HCT116 (cell line): ENCODE data around the gene LYPD6. TPM values are rescaled to one million over a fixed set of nuclear protein-coding genes. Genes with fewer than 3 reads are reported as not detected.

Experiments
- ATAC-seq: fragments of 200-7000 bp; cut with Tn5 transposase; 2 replicates; pipeline ENCODE4 v1.9.1; 2020; ENCODE audit warnings: mild to moderate bottlenecking, moderate library complexity
- BruUV-seq: library from RNA; stranded (reverse); fragments of 400-500 nt; replicated peaks from 2 replicates; lab custom pipeline; 2021; lab: Mats Ljungman, UMichigan
- CTCF ChIA-PET: fragments of 300-600 bp; sonication (Branson Sonifier 250); formaldehyde crosslinking; loops from one replicate; lab custom pipeline; 2021; ENCODE audit warnings: antibody characterized with exemption; lab: Charles Lee
- POLR2A ChIA-PET: fragments of 300-600, 350-600 bp; sonication (Branson Sonifier 250); formaldehyde crosslinking; loops from one replicate; lab custom pipeline; 2021; ENCODE audit warnings: antibody characterized with exemption; lab: Charles Lee
- RAD21 ChIA-PET, 2 experiments: fragments of 300-600 bp; sonication (Branson Sonifier 250); formaldehyde crosslinking; loops; one replicate each; lab custom pipeline; 2023; ENCODE audit warnings: low total read pairs in 2 of 2; ENCODE audit not compliant: uncharacterized antibody in 2 of 2, unreplicated experiment in 2 of 2, low non-redundant PET in 1 of 2; lab: Charles Lee
- DNase-seq: peaks from one replicate; pipeline ENCODE4 v3.0.0-alpha.2; 2010; ENCODE audit warnings: low read depth, low spot score
- H2AFZ ChIP-seq: fragments of 200-600 bp; shearing (Covaris generic), sonication (generic); 2 replicates; pipeline ENCODE4 v1.6.1; 2017; ENCODE audit warnings: low read depth, mixed run types, mixed read lengths, antibody characterized with exemption, low read length; ENCODE audit not compliant: poor library complexity, severe bottlenecking
- H3K27ac ChIP-seq: 2 replicates; pipeline ENCODE4 v1.5.1; 2012; ENCODE audit warnings: low read depth, low read length
- H3K27me3 ChIP-seq: fragments of 200-600 bp; sonication (generic); 2 replicates; pipeline ENCODE4 v1.6.1; 2016; ENCODE audit warnings: mixed run types, low read length, mixed read lengths; ENCODE audit not compliant: insufficient read depth
- H3K36me3 ChIP-seq, 2 experiments: fragments of 200-500 bp in 1 of 2; fragments of 200-600 bp in 1 of 2; sonication (Bioruptor generic) in 1 of 2; sonication (generic) in 1 of 2; 2 replicates each; pipeline versions ENCODE4 v1.5.1 to v1.6.1; 2014 to 2016; ENCODE audit warnings: low read length in 2 of 2, inconsistent platforms in 1 of 2, mixed read lengths in 1 of 2, mixed run types in 1 of 2; ENCODE audit not compliant: insufficient read depth in 2 of 2, control insufficient read depth in 1 of 2
- H3K4me1 ChIP-seq, 2 experiments: fragments of 200-600 bp in 1 of 2; sonication (generic) in 1 of 2; 2 replicates each; pipeline versions ENCODE4 v1.5.1 to v1.6.1; 2012 to 2017; ENCODE audit warnings: low read length in 2 of 2, inconsistent platforms in 1 of 2, mild to moderate bottlenecking in 1 of 2, mixed read lengths in 1 of 2, mixed run types in 1 of 2, moderate library complexity in 1 of 2; ENCODE audit not compliant: insufficient read depth in 2 of 2, control insufficient read depth in 1 of 2
- H3K4me2 ChIP-seq: fragments of 200-600 bp; sonication (generic); 2 replicates; pipeline ENCODE4 v1.6.1; 2017; ENCODE audit warnings: mixed run types, low read length, mixed read lengths
- H3K4me3 ChIP-seq, 2 experiments: fragments of 200-600 bp in 1 of 2; sonication (generic) in 1 of 2; replicated peaks in 1 of 2; 2 replicates each; pipeline ENCODE4 v1.5.1; 2011 to 2016; ENCODE audit warnings: low read length in 2 of 2, control low read depth in 1 of 2, low read depth in 1 of 2, mild to moderate bottlenecking in 1 of 2, mixed read lengths in 1 of 2, mixed run types in 1 of 2
- H3K79me2 ChIP-seq: fragments of 200-600 bp; sonication (generic); 2 replicates; pipeline ENCODE4 v1.6.1; 2017; ENCODE audit warnings: mild to moderate bottlenecking, mixed run types, low read length, moderate library complexity, mixed read lengths; ENCODE audit not compliant: insufficient read depth
- H3K9ac ChIP-seq: fragments of 200-600 bp; sonication (generic); 2 replicates; pipeline ENCODE4 v1.6.1; 2016; ENCODE audit warnings: low read length, mixed read lengths
- H3K9me2 ChIP-seq: fragments of 200-600 bp; sonication (generic), shearing (Covaris generic); 2 replicates; pipeline ENCODE4 v1.6.1; 2017; ENCODE audit warnings: mixed run types, mild to moderate bottlenecking, moderate library complexity; ENCODE audit not compliant: insufficient read depth
- H3K9me3 ChIP-seq, 2 experiments: fragments of 200-500 bp in 1 of 2; fragments of 200-600 bp in 1 of 2; sonication (Bioruptor generic) in 1 of 2; sonication (generic) in 1 of 2; 2 replicates each; pipeline ENCODE4 v1.6.1; 2014 to 2017; ENCODE audit warnings: low read length in 2 of 2, mixed read lengths in 2 of 2, inconsistent platforms in 1 of 2, low read depth in 1 of 2, mild to moderate bottlenecking in 1 of 2, mixed run types in 1 of 2, moderate library complexity in 1 of 2; ENCODE audit not compliant: control insufficient read depth in 1 of 2, insufficient read depth in 1 of 2
- H4K20me1 ChIP-seq: fragments of 200-600 bp; sonication (generic), shearing (Covaris generic); 2 replicates; pipeline ENCODE4 v1.6.1; 2017; ENCODE audit warnings: mixed run types, mild to moderate bottlenecking, moderate library complexity; ENCODE audit not compliant: insufficient read depth
- CBX3 ChIP-seq: IDR thresholded peaks from 2 replicates; pipeline ENCODE4 v1.6.1; 2012; ENCODE audit warnings: low read depth
- CTCF ChIP-seq, 3 experiments: fragments of 200-600 bp in 1 of 3; sonication (generic) in 1 of 3; IDR thresholded peaks in 2 of 3; conservative IDR thresholded peaks in 1 of 3; 2 replicates each; pipeline ENCODE4 v1.5.1; 2012 to 2017; ENCODE audit warnings: low read depth in 2 of 3, low read length in 2 of 3, antibody characterized with exemption in 1 of 3, borderline replicate concordance in 1 of 3, control low read depth in 1 of 3, mild to moderate bottlenecking in 1 of 3, mixed read lengths in 1 of 3, mixed run types in 1 of 3, moderate library complexity in 1 of 3; ENCODE audit not compliant: insufficient read depth in 1 of 3
- ELF1 ChIP-seq: IDR thresholded peaks from 2 replicates; pipeline ENCODE4 v1.6.1; 2012; ENCODE audit warnings: low read depth, borderline replicate concordance
- FOSL1 ChIP-seq: IDR thresholded peaks from 2 replicates; pipeline ENCODE4 v1.6.1; 2012; ENCODE audit warnings: low read depth
- JUND ChIP-seq: IDR thresholded peaks from 2 replicates; pipeline ENCODE4 v1.6.1; 2012
- MAX ChIP-seq: IDR thresholded peaks from 2 replicates; pipeline ENCODE4 v1.6.1; 2012
- POLR2A ChIP-seq: IDR thresholded peaks from 2 replicates; pipeline ENCODE4 v1.7.0; 2011; ENCODE audit warnings: borderline replicate concordance; ENCODE audit not compliant: insufficient read depth, insufficient read length; ENCODE audit errors: extremely low read depth
- RAD21 ChIP-seq: IDR thresholded peaks from 2 replicates; pipeline ENCODE4 v1.6.1; 2012; ENCODE audit warnings: low read depth, mild to moderate bottlenecking
- REST ChIP-seq: IDR thresholded peaks from 2 replicates; pipeline ENCODE4 v1.6.1; 2012; ENCODE audit warnings: low read depth
- SIN3A ChIP-seq: IDR thresholded peaks from 2 replicates; pipeline ENCODE4 v1.6.1; 2012; ENCODE audit warnings: low read depth
- ZBTB33 ChIP-seq: IDR thresholded peaks from 2 replicates; pipeline ENCODE4 v1.6.1; 2011; ENCODE audit warnings: mild to moderate bottlenecking, low read length, moderate library complexity; ENCODE audit not compliant: insufficient replicate concordance; ENCODE audit errors: extremely low read depth
- ZNF274 ChIP-seq: fragments of 200-500 bp; sonication (Bioruptor generic); IDR thresholded peaks from 2 replicates; pipeline ENCODE4 v1.6.1; 2014; ENCODE audit warnings: mild to moderate bottlenecking, low read depth, low read length, inconsistent platforms
- intact Hi-C: fragments of 100-400 bp; cut with micrococcal nuclease; formaldehyde crosslinking; loops from 2 replicates; pipeline ENCODE4 v1.10.0; 2022
- total RNA-seq: library from RNA; stranded (reverse); gene quantifications from one replicate; pipeline ENCODE4 v1.2.1, GENCODE V29; 2021; ENCODE audit not compliant: unreplicated experiment

The LYPD6 gene
- total RNA-seq, 1 experiment from 2014 or later, result 3.0 TPM

GRCh38 chr2:149383340-149383739, 53.0 kb downstream of the LYPD6 start:
- RAD21 ChIA-PET, result no interaction called here
- H3K9ac ChIP-seq, result no peak overlapping the region

More at GRCh38 chr2:149383340-149383739, 53.0 kb downstream of the LYPD6 start:
- POLR2A ChIA-PET, result no interaction called here
- no peak overlapping the region for H3K4me2 ChIP-seq
- CTCF ChIA-PET, result no interaction called here
- no peaks in the 10 kb centered on the region for H3K79me2 ChIP-seq
- ATAC-seq, result no peak
- DNase-seq, result no peak
- BruUV-seq, result no TSS peak
- no peaks in the 10 kb centered on the region for H3K27me3 ChIP-seq
- no peaks in the 10 kb centered on the region for H3K9me3 ChIP-seq
- H3K4me3 ChIP-seq, result no peak overlapping the region
- no peak for TF ChIP-seq SIN3A
- no peak for TF ChIP-seq CTCF (IDR thresholded peaks at IDR 0.05 in 2 of 3, conservative IDR thresholded peaks at IDR 0.05 in 1 of 3; ENCODE audit: borderline replicate concordance in 1 of 3, insufficient read depth in 1 of 3, low read depth in 2 of 3, low read length in 2 of 3)
- TF ChIP-seq CBX3, result no peak
- TF ChIP-seq ELF1, result no peak
- TF ChIP-seq REST, result no peak
- no peak for TF ChIP-seq JUND
- TF ChIP-seq ZNF274, result no peak
- TF ChIP-seq MAX, result no peak
- no peak for TF ChIP-seq RAD21
- no peak for TF ChIP-seq POLR2A
- no peak for TF ChIP-seq ZBTB33
- no peak for TF ChIP-seq FOSL1
- TF ChIP-seq, all 23 proteins: peak for 0
- H2AFZ ChIP-seq, result no peak overlapping the region
- no peaks in the 10 kb centered on the region for H4K20me1 ChIP-seq
- H3K4me1 ChIP-seq, result no peaks in the 10 kb centered on the region
- intact Hi-C loops, result no loop called here
- H3K9me2 ChIP-seq, result no peaks in the 10 kb centered on the region
- H3K36me3 ChIP-seq, result no peaks in the 10 kb centered on the region
- no peak overlapping the region for H3K27ac ChIP-seq
